Naive thymus-derived CD4-positive, alpha-beta T cell (primary cell): ENCODE measurements around the gene BCL11B. TPM values are rescaled to one million over a fixed set of nuclear protein-coding genes. Genes with fewer than 3 reads are reported as not detected.
A peak's percentile ranks its signal among the peaks of the same experiment; 100 is the strongest.

Source experiments
- ATAC-seq: fragments of 150-1000 bp; cut with Tn5 transposase; 2 replicates; pipeline ENCODE4 v1.10.0; 2021; ENCODE audit warnings: mild to moderate bottlenecking, moderate library complexity
- CTCF ChIA-PET: fragments of 350-600 bp; sonication (Branson Sonifier 250); formaldehyde crosslinking; loops from one replicate; lab custom pipeline; 2021; ENCODE audit warnings: antibody characterized with exemption; lab: Charles Lee
- POLR2A ChIA-PET: fragments of 350-600 bp; sonication (Branson Sonifier 250); formaldehyde crosslinking; loops from one replicate; lab custom pipeline; 2021; ENCODE audit warnings: antibody characterized with exemption, inconsistent platforms; lab: Charles Lee
- DNase-seq, 9 donors: peaks; one replicate each; pipeline versions ENCODE4 v3.0.0 to v3.0.0-alpha.2; 2020 to 2022; ENCODE audit warnings: mixed read lengths in 1 of 9
- H3K27ac ChIP-seq: one replicate; pipeline ENCODE4 v1.7.0; 2013; ENCODE audit warnings: mild to moderate bottlenecking, low read depth, low read length, moderate library complexity
- H3K27me3 ChIP-seq, 2 donors: one replicate each; pipeline ENCODE4 v1.7.0; 2013; ENCODE audit warnings: low read length in 2 of 2, mild to moderate bottlenecking in 2 of 2, moderate library complexity in 2 of 2; ENCODE audit not compliant: control insufficient read depth in 2 of 2, insufficient read depth in 2 of 2
- H3K36me3 ChIP-seq, 3 experiments: 1 replicate in 2 of 3; 2 replicates in 1 of 3; pipeline ENCODE4 v1.7.0; 2013; ENCODE audit warnings: low read length in 3 of 3, mild to moderate bottlenecking in 3 of 3, moderate library complexity in 1 of 3; ENCODE audit not compliant: insufficient read depth in 3 of 3, control insufficient read depth in 2 of 3
- H3K4me1 ChIP-seq, 2 donors: one replicate each; pipeline ENCODE4 v1.7.0; 2013; ENCODE audit warnings: low read length in 2 of 2, mild to moderate bottlenecking in 2 of 2, moderate library complexity in 1 of 2; ENCODE audit not compliant: control insufficient read depth in 2 of 2, insufficient read depth in 2 of 2
- H3K4me3 ChIP-seq: 2 replicates; pipeline ENCODE4 v1.7.0; 2013; ENCODE audit warnings: mild to moderate bottlenecking, low read length
- H3K9me3 ChIP-seq, 3 experiments: 1 replicate in 2 of 3; 2 replicates in 1 of 3; pipeline ENCODE4 v1.7.0; 2013; ENCODE audit warnings: low read length in 3 of 3; ENCODE audit not compliant: control insufficient read depth in 2 of 3
- H3K27ac Mint-ChIP-seq, 9 donors: one replicate each; pipeline ENCODE4 v1.8.0; 2020 to 2022; ENCODE audit warnings: mixed read lengths in 9 of 9, mild to moderate bottlenecking in 8 of 9, moderate library complexity in 5 of 9, inconsistent platforms in 2 of 9
- H3K27me3 Mint-ChIP-seq, 5 donors: one replicate each; pipeline ENCODE4 v1.8.0; 2021 to 2022; ENCODE audit warnings: mixed read lengths in 5 of 5, mild to moderate bottlenecking in 1 of 5
- H3K36me3 Mint-ChIP-seq, 5 donors: one replicate each; pipeline ENCODE4 v1.8.0; 2020 to 2022; ENCODE audit warnings: mixed read lengths in 5 of 5, mild to moderate bottlenecking in 3 of 5, inconsistent platforms in 1 of 5
- H3K4me1 Mint-ChIP-seq, 7 donors: one replicate each; pipeline ENCODE4 v1.8.0; 2020 to 2022; ENCODE audit warnings: mixed read lengths in 7 of 7, mild to moderate bottlenecking in 3 of 7, inconsistent platforms in 1 of 7
- H3K4me3 Mint-ChIP-seq, 10 donors: one replicate each; pipeline ENCODE4 v1.8.0; 2020 to 2022; ENCODE audit warnings: mild to moderate bottlenecking in 10 of 10, mixed read lengths in 10 of 10, moderate library complexity in 6 of 10, inconsistent platforms in 2 of 10
- H3K9me3 Mint-ChIP-seq, 11 donors: one replicate each; pipeline ENCODE4 v1.8.0; 2020 to 2022; ENCODE audit warnings: mixed read lengths in 11 of 11, mild to moderate bottlenecking in 4 of 11, inconsistent platforms in 1 of 11, moderate library complexity in 1 of 11
- intact Hi-C, 2 donors: fragments of 100-400 bp; cut with micrococcal nuclease; formaldehyde crosslinking; loops; one replicate each; pipeline ENCODE4 v1.15.1; 2023
- polyA plus RNA-seq, 2 donors: library from polyadenylated mRNA; unstranded; fragments of 300-500 nt; fragmentation: Illumina TruSeq; gene quantifications; one replicate each; pipeline ENCODE4 v1.2.3, GENCODE V29; 2021
- total RNA-seq, 6 experiments: library from RNA in 5 of 6; stranded (reverse) in 5 of 6; gene quantifications; 1 replicate in 5 of 6; 2 replicates in 1 of 6; pipeline ENCODE4 v1.2.3 and lab custom pipeline; 2021 to 2026

Gene BCL11B
- total RNA-seq, result 100 to 1,000 TPM in 4 of 5 experiments, 10 to 100 TPM in 1; 96.3 to 269 (median 223) TPM
- 10 to 100 TPM; 10.9 to 11.6 TPM for polyA plus RNA-seq
- 790 reads per million, percentile 99 among the genes with 10 or more reads in this experiment for total RNA-seq (lab: John Stamatoyannopoulos, UW)

GRCh38 chr14:99271951-99272631, at the start of gene BCL11B:
TSS of gene BCL11B (minus strand) at chr14:99272197. CDS start at chr14:99271218, 979 bp downstream.
- Mint-ChIP-seq H3K36me3 (peaks cover 8 to 34% (median 26%) of the 10 kb centered on the region in 5 donors), H3K4me1 (peaks cover 25 to 46% (median 34%) of the 10 kb centered on the region in 7 donors), H3K9me3 (peaks cover 0 to 19% (median 0%) of the 10 kb centered on the region in 11 donors), H3K27ac (peak within 1 kb of the TSS; percentile 91 to 99 (median 98)), H3K27me3 (peaks cover 0 to 26% (median 0%) of the 10 kb centered on the region in 5 donors), H3K4me3 (peak within 1 kb of the TSS; percentile 92 to 100 (median 98))
- Histone ChIP-seq H3K27ac (peak within 1 kb of the TSS; percentile 98), H3K27me3 (no peaks in the 10 kb centered on the region), H3K4me3 (peak within 1 kb of the TSS; percentile 94), H3K9me3 (no peaks in the 10 kb centered on the region), H3K36me3 (peaks cover 0 to 34% (median 9%) of the 10 kb centered on the region in 3 experiments), H3K4me1 (peaks cover 6 to 12% of the 10 kb centered on the region in 2 donors)
- POLR2A ChIA-PET, result interaction anchor here (0.6 to 19.1 kb wide), 35 partner anchors 11 to 1963 kb away, joined by 3 to 1374 read pairs (median 4); no protein-coding TSS in a partner anchor
- CTCF ChIA-PET, result interaction anchor here (0.6 to 2.0 kb wide), 15 partner anchors 11 to 1669 kb away, joined by 3 to 11 read pairs (median 3); no protein-coding TSS in a partner anchor
- ATAC-seq, result peak; percentile 89
- DNase-seq, result peak; percentile 63 to 94 (median 91)
- intact Hi-C loops, result loop anchor here (1.0 to 10.0 kb wide), 23 partner anchors 10 to 1973 kb away; no protein-coding TSS in a partner anchor

GRCh38 chr14:99321236-99321925, 49.4 kb upstream of the BCL11B start:
- Histone ChIP-seq H3K27ac (no peak overlapping the region), H3K4me1 (no peaks in the 10 kb centered on the region), H3K27me3 (no peaks in the 10 kb centered on the region), H3K36me3 (no peaks in the 10 kb centered on the region), H3K4me3 (no peak overlapping the region), H3K9me3 (no peaks in the 10 kb centered on the region)
- no peaks in the 10 kb centered on the region for H3K36me3 Mint-ChIP-seq
- peak overlapping the region in 1 of 9 donors; percentile 50 for H3K27ac Mint-ChIP-seq
- peaks cover 0 to 5% (median 0%) of the 10 kb centered on the region in 5 donors for H3K27me3 Mint-ChIP-seq
- ChIA-PET POLR2A (no interaction called here), CTCF (interaction anchor here (2.5 kb wide), 1 partner anchor 95 kb away, joined by 8 read pairs; no protein-coding TSS in a partner anchor)
- no peaks in the 10 kb centered on the region for H3K9me3 Mint-ChIP-seq
- DNase-seq (no peak), ATAC-seq (no peak)
- peaks cover 0 to 10% (median 3%) of the 10 kb centered on the region in 7 donors for H3K4me1 Mint-ChIP-seq
- intact Hi-C loops, result no loop called here
- H3K4me3 Mint-ChIP-seq, result peak overlapping the region in 2 of 10 donors; percentile 3 to 39

DNA sequence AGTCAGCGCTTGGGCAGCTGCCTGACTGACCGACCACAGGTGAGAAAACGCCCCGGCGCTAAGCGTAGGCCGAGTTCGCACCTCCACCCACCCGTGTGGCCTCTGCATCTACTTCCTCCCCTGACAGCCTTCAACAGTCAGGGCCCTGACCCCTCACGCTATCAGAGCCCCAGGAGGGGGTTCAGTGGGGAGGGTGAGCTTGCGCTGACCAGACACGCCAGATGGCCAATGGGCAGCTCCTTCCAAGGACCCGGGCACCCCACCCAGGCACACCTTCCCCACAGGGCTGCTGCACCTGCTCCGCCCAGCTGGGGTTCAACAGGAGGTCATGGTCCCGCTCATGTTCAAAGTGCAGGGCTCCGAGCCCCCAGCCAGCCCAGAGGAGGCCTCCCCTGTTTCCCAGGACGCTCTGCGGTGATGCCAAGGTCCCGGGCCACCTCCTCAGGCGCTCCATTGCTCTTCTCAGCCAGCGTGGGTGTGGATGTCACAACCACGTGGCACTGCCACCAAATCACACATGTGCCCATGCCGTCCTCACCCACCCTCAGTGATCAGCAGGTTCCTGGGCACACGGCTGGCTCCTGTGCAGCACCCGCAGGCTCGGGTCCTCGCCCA, 48.7 kb upstream of the BCL11B start:
- DNase-seq (no peak), ATAC-seq (peak; percentile 20)
- Histone ChIP-seq H3K4me1 (no peaks in the 10 kb centered on the region), H3K36me3 (no peaks in the 10 kb centered on the region), H3K27ac (no peak overlapping the region), H3K4me3 (no peak overlapping the region), H3K9me3 (no peaks in the 10 kb centered on the region), H3K27me3 (no peaks in the 10 kb centered on the region)
- Mint-ChIP-seq H3K4me3 (peak overlapping the region in 1 of 10 donors; percentile 3), H3K9me3 (no peaks in the 10 kb centered on the region), H3K4me1 (peaks cover 0 to 10% (median 3%) of the 10 kb centered on the region in 7 donors), H3K27ac (no peak overlapping the region), H3K36me3 (no peaks in the 10 kb centered on the region), H3K27me3 (no peaks in the 10 kb centered on the region)
- intact Hi-C loops, result loop anchor here (1.0 kb wide), 1 partner anchor 95 kb away; no protein-coding TSS in a partner anchor
- ChIA-PET POLR2A (no interaction called here), CTCF (interaction anchor here (1.0 to 2.5 kb wide), 2 partner anchors 18 to 95 kb away, joined by 3 to 8 read pairs; no protein-coding TSS in a partner anchor)

- peak overlapping the region in 2 of 10 donors; percentile 53 to 54 for H3K4me3 Mint-ChIP-seq
- Histone ChIP-seq H3K27me3 (no peaks in the 10 kb centered on the region), H3K36me3 (no peaks in the 10 kb centered on the region), H3K4me3 (no peak overlapping the region), H3K4me1 (no peaks in the 10 kb centered on the region), H3K27ac (no peak overlapping the region), H3K9me3 (no peaks in the 10 kb centered on the region)
- H3K36me3 Mint-ChIP-seq, result no peaks in the 10 kb centered on the region
- ATAC-seq, result peak; percentile 81
- peaks cover 0 to under 1% (median 0%) of the 10 kb centered on the region in 5 donors for H3K27me3 Mint-ChIP-seq
- intact Hi-C loops, result loop anchor here (1.0 kb wide), 1 partner anchor 95 kb away; no protein-coding TSS in a partner anchor
- no peaks in the 10 kb centered on the region for H3K9me3 Mint-ChIP-seq
- H3K27ac Mint-ChIP-seq, result no peak overlapping the region
- POLR2A ChIA-PET, result no interaction called here
- peak; percentile 33 to 80 (median 56) for DNase-seq
- CTCF ChIA-PET, result interaction anchor here (0.7 to 2.5 kb wide), 3 partner anchors 17 to 1418 kb away, joined by 3 to 8 read pairs (median 3); no protein-coding TSS in a partner anchor
- peaks cover 0 to 10% (median 3%) of the 10 kb centered on the region in 7 donors for H3K4me1 Mint-ChIP-seq
Observed at GRCh38 chr14:99320105-99320572, 48.1 kb upstream of the BCL11B start.

- intact Hi-C loops, result no loop called here
- no peaks in the 10 kb centered on the region for H3K9me3 ChIP-seq
- peaks cover 0 to under 1% (median 0%) of the 10 kb centered on the region in 11 donors for H3K9me3 Mint-ChIP-seq
- H3K4me3 Mint-ChIP-seq, result no peak overlapping the region
- H3K27ac Mint-ChIP-seq, result no peak overlapping the region
- no peaks in the 10 kb centered on the region for H3K27me3 ChIP-seq
- no peaks in the 10 kb centered on the region for H3K36me3 ChIP-seq
- peaks cover 0 to 4% of the 10 kb centered on the region in 2 donors for H3K4me1 ChIP-seq
- ATAC-seq (no peak), DNase-seq (no peak)
- peaks cover 0 to 4% (median 0%) of the 10 kb centered on the region in 5 donors for H3K27me3 Mint-ChIP-seq
- CTCF ChIA-PET, result interaction anchor here (2.5 kb wide), 1 partner anchor 97 kb away, joined by 8 read pairs; no protein-coding TSS in a partner anchor
- no peaks in the 10 kb centered on the region for H3K36me3 Mint-ChIP-seq
- H3K4me3 ChIP-seq, result no peak overlapping the region
- H3K27ac ChIP-seq, result no peak overlapping the region
- POLR2A ChIA-PET, result no interaction called here
- H3K4me1 Mint-ChIP-seq, result peaks cover 0 to 10% (median 3%) of the 10 kb centered on the region in 7 donors
Observed at GRCh38 chr14:99318959-99319295, 46.9 kb upstream of the BCL11B start.
